Measurements from ENCODE around the gene CKMT1B.
"Not testable (repeated sequence)": the region's sequence is repeated elsewhere in the genome, so short reads cannot be mapped to it uniquely, and the experiment has no call there.

Gene CKMT1B

GRCh38 chr15:43574607-43575006 lies 19.2 kb upstream of the CKMT1B start:
- not testable (repeated sequence) for H3K4me1 ChIP-seq (ENCODE audit: control insufficient read depth, insufficient read depth, low read length); H3K36me3 ChIP-seq (ENCODE audit: control insufficient read depth, insufficient read depth, low read length); H3K27ac ChIP-seq (ENCODE audit: insufficient read depth, low read depth, low read length, poor library complexity, severe bottlenecking); H3K9me3 ChIP-seq (ENCODE audit: control insufficient read depth, low read length); H3K27me3 ChIP-seq (ENCODE audit: control insufficient read depth, insufficient read depth, low read length, poor library complexity, severe bottlenecking); H3K4me3 ChIP-seq (ENCODE audit: insufficient read depth, low read depth, low read length)
- no CpG with 5 or more reads among the region's 1 CpG for WGBS, 2 experiments

- WGBS, 2 experiments = no CpG with 5 or more reads among the region's 54 CpGs
- H3K9me3 ChIP-seq (ENCODE audit: control insufficient read depth, low read length); H3K4me3 ChIP-seq (ENCODE audit: insufficient read depth, low read depth, low read length); H3K36me3 ChIP-seq (ENCODE audit: control insufficient read depth, insufficient read depth, low read length); H3K27me3 ChIP-seq (ENCODE audit: control insufficient read depth, insufficient read depth, low read length, poor library complexity, severe bottlenecking); H3K4me1 ChIP-seq (ENCODE audit: control insufficient read depth, insufficient read depth, low read length); H3K27ac ChIP-seq (ENCODE audit: insufficient read depth, low read depth, low read length, poor library complexity, severe bottlenecking): not testable (repeated sequence)
These were observed 3.9 kb upstream of the CKMT1B start, which contains the start of gene PPIP5K1 for GRCh38 chr15:43589778-43590466. TSS of gene PPIP5K1 (minus strand) at chr15:43590208. CDS start at chr15:43584504, 5,704 bp downstream.

- not testable (repeated sequence) for H3K27me3 ChIP-seq (ENCODE audit: control insufficient read depth, insufficient read depth, low read length, poor library complexity, severe bottlenecking); H3K9me3 ChIP-seq (ENCODE audit: control insufficient read depth, low read length); H3K27ac ChIP-seq (ENCODE audit: insufficient read depth, low read depth, low read length, poor library complexity, severe bottlenecking); H3K4me1 ChIP-seq (ENCODE audit: control insufficient read depth, insufficient read depth, low read length); H3K36me3 ChIP-seq (ENCODE audit: control insufficient read depth, insufficient read depth, low read length); H3K4me3 ChIP-seq (ENCODE audit: insufficient read depth, low read depth, low read length)
- 26 to 33% methylated on average over 1 to 3 of the region's 8 CpGs for whole genome bisulfite sequencing, 2 experiments
These were observed 986 bp upstream of the CKMT1B start for GRCh38 chr15:43592841-43593240.

GRCh38 chr15:43599131-43599530 lies 5.3 kb downstream of the CKMT1B start:
- H3K27ac ChIP-seq (ENCODE audit: insufficient read depth, low read depth, low read length, poor library complexity, severe bottlenecking); H3K27me3 ChIP-seq (ENCODE audit: control insufficient read depth, insufficient read depth, low read length, poor library complexity, severe bottlenecking); H3K36me3 ChIP-seq (ENCODE audit: control insufficient read depth, insufficient read depth, low read length); H3K4me1 ChIP-seq (ENCODE audit: control insufficient read depth, insufficient read depth, low read length); H3K4me3 ChIP-seq (ENCODE audit: insufficient read depth, low read depth, low read length); H3K9me3 ChIP-seq (ENCODE audit: control insufficient read depth, low read length): not testable (repeated sequence)
- 89 to 90% methylated on average over 2 to 4 of the region's 6 CpGs for WGBS, 2 experiments

GRCh38 chr15:43600200-43600599 lies 6.4 kb downstream of the CKMT1B start:
- H3K27ac ChIP-seq (ENCODE audit: insufficient read depth, low read depth, low read length, poor library complexity, severe bottlenecking); H3K4me1 ChIP-seq (ENCODE audit: control insufficient read depth, insufficient read depth, low read length); H3K4me3 ChIP-seq (ENCODE audit: insufficient read depth, low read depth, low read length); H3K27me3 ChIP-seq (ENCODE audit: control insufficient read depth, insufficient read depth, low read length, poor library complexity, severe bottlenecking); H3K9me3 ChIP-seq (ENCODE audit: control insufficient read depth, low read length); H3K36me3 ChIP-seq (ENCODE audit: control insufficient read depth, insufficient read depth, low read length): not testable (repeated sequence)
- no CpG with 5 or more reads among the region's 2 CpGs for WGBS, 2 experiments

- H3K27me3 ChIP-seq (ENCODE audit: control insufficient read depth, insufficient read depth, low read length, poor library complexity, severe bottlenecking); H3K4me1 ChIP-seq (ENCODE audit: control insufficient read depth, insufficient read depth, low read length); H3K4me3 ChIP-seq (ENCODE audit: insufficient read depth, low read depth, low read length); H3K27ac ChIP-seq (ENCODE audit: insufficient read depth, low read depth, low read length, poor library complexity, severe bottlenecking); H3K9me3 ChIP-seq (ENCODE audit: control insufficient read depth, low read length); H3K36me3 ChIP-seq (ENCODE audit: control insufficient read depth, insufficient read depth, low read length): not testable (repeated sequence)
- 92 to 94% methylated on average over 6 of the region's 6 CpGs for WGBS, 2 experiments
These were observed 8.4 kb downstream of the CKMT1B start for GRCh38 chr15:43602233-43602632.

- H3K9me3 ChIP-seq (ENCODE audit: control insufficient read depth, low read length); H3K4me1 ChIP-seq (ENCODE audit: control insufficient read depth, insufficient read depth, low read length); H3K4me3 ChIP-seq (ENCODE audit: insufficient read depth, low read depth, low read length); H3K27me3 ChIP-seq (ENCODE audit: control insufficient read depth, insufficient read depth, low read length, poor library complexity, severe bottlenecking); H3K27ac ChIP-seq (ENCODE audit: insufficient read depth, low read depth, low read length, poor library complexity, severe bottlenecking); H3K36me3 ChIP-seq (ENCODE audit: control insufficient read depth, insufficient read depth, low read length): not testable (repeated sequence)
- 83 to 88% methylated on average over 3 of the region's 8 CpGs for WGBS, 2 experiments
These were observed 23.9 kb downstream of the CKMT1B start for GRCh38 chr15:43617750-43618149.

- H3K27ac ChIP-seq (ENCODE audit: insufficient read depth, low read depth, low read length, poor library complexity, severe bottlenecking); H3K4me3 ChIP-seq (ENCODE audit: insufficient read depth, low read depth, low read length); H3K36me3 ChIP-seq (ENCODE audit: control insufficient read depth, insufficient read depth, low read length); H3K9me3 ChIP-seq (ENCODE audit: control insufficient read depth, low read length); H3K4me1 ChIP-seq (ENCODE audit: control insufficient read depth, insufficient read depth, low read length); H3K27me3 ChIP-seq (ENCODE audit: control insufficient read depth, insufficient read depth, low read length, poor library complexity, severe bottlenecking): not testable (repeated sequence)
- no CpG with 5 or more reads among the region's 2 CpGs for WGBS, 2 experiments
These were observed 24.9 kb downstream of the CKMT1B start, which contains the start of gene STRC for GRCh38 chr15:43618700-43619099. TSS of gene STRC (minus strand) at chr15:43618800. CDS start at chr15:43618722, 78 bp downstream.

- not testable (repeated sequence) for H3K4me3 ChIP-seq (ENCODE audit: insufficient read depth, low read depth, low read length); H3K9me3 ChIP-seq (ENCODE audit: control insufficient read depth, low read length); H3K27me3 ChIP-seq (ENCODE audit: control insufficient read depth, insufficient read depth, low read length, poor library complexity, severe bottlenecking); H3K27ac ChIP-seq (ENCODE audit: insufficient read depth, low read depth, low read length, poor library complexity, severe bottlenecking); H3K36me3 ChIP-seq (ENCODE audit: control insufficient read depth, insufficient read depth, low read length); H3K4me1 ChIP-seq (ENCODE audit: control insufficient read depth, insufficient read depth, low read length)
- 86 to 91% methylated on average over 1 to 4 of the region's 7 CpGs for WGBS, 2 experiments
These were observed 28.4 kb downstream of the CKMT1B start for GRCh38 chr15:43622068-43622799.

- H3K27ac ChIP-seq (ENCODE audit: insufficient read depth, low read depth, low read length, poor library complexity, severe bottlenecking) = no peak overlapping the region
- H3K36me3 ChIP-seq (ENCODE audit: control insufficient read depth, insufficient read depth, low read length) = no peaks in the 10 kb centered on the region
- H3K4me1 ChIP-seq (ENCODE audit: control insufficient read depth, insufficient read depth, low read length) = no peaks in the 10 kb centered on the region
- 79 to 89% methylated on average over 5 of the region's 5 CpGs for WGBS, 2 experiments
- no peaks in the 10 kb centered on the region for H3K27me3 ChIP-seq (ENCODE audit: control insufficient read depth, insufficient read depth, low read length, poor library complexity, severe bottlenecking)
- no peaks in the 10 kb centered on the region for H3K9me3 ChIP-seq (ENCODE audit: control insufficient read depth, low read length)
- no peak overlapping the region for H3K4me3 ChIP-seq (ENCODE audit: insufficient read depth, low read depth, low read length)
These were observed 31.3 kb downstream of the CKMT1B start for GRCh38 chr15:43625106-43625505.

Data from ectodermal cell (in vitro differentiated cells).